ENCODE results near the gene CDH8.

Gene CDH8

GRCh38 chr16:62050793-62051192, 14.6 kb upstream of the CDH8 start:
- Histone ChIP-seq H3F3A (ENCODE audit: insufficient read depth) (no peaks in the 10 kb centered on the region), H3K27me3 (ENCODE audit: low read length) (no peaks in the 10 kb centered on the region), H3K36me3 (ENCODE audit: low read length) (no peaks in the 10 kb centered on the region), H3K4me2 (ENCODE audit: low read depth, low read length, poor library complexity, severe bottlenecking) (no peak overlapping the region), H3K4me3 (ENCODE audit: insufficient read depth, low read length, poor library complexity, severe bottlenecking) (no peak overlapping the region), H2AFZ (ENCODE audit: low read depth, low read length, severe bottlenecking) (no peak overlapping the region), H3K9me3 (ENCODE audit: insufficient read depth, low read length) (no peaks in the 10 kb centered on the region), H3K9ac (ENCODE audit: low read length) (no peak overlapping the region), H4K20me1 (ENCODE audit: low read depth, low read length) (no peaks in the 10 kb centered on the region), H3K27ac (ENCODE audit: low read depth, low read length) (no peak overlapping the region), H3K9me2 (replicated peaks; ENCODE audit: insufficient read depth, low read length) (no peaks in the 10 kb centered on the region), H3K79me2 (ENCODE audit: insufficient read depth, low read length) (no peaks in the 10 kb centered on the region)
- no peak for TF ChIP-seq CTCF (IDR thresholded peaks at IDR 0.05; ENCODE audit: insufficient read depth, low read length, poor library complexity, severe bottlenecking)
- no peak for TF ChIP-seq EZH2phosphoT487 (conservative IDR thresholded peaks at IDR 0.05; ENCODE audit: low read length)

- no peak for TF ChIP-seq CTCF (IDR thresholded peaks at IDR 0.05; ENCODE audit: insufficient read depth, low read length, poor library complexity, severe bottlenecking)
- TF ChIP-seq EZH2phosphoT487 (conservative IDR thresholded peaks at IDR 0.05; ENCODE audit: low read length), result no peak
- no peak overlapping the region for H3K9ac ChIP-seq (ENCODE audit: low read length)
- H4K20me1 ChIP-seq (ENCODE audit: low read depth, low read length), result no peaks in the 10 kb centered on the region
- no peaks in the 10 kb centered on the region for H3K9me2 ChIP-seq (replicated peaks; ENCODE audit: insufficient read depth, low read length)
- no peak overlapping the region for H3K4me2 ChIP-seq (ENCODE audit: low read depth, low read length, poor library complexity, severe bottlenecking)
- no peaks in the 10 kb centered on the region for H3K27me3 ChIP-seq (ENCODE audit: low read length)
- no peak overlapping the region for H3K27ac ChIP-seq (ENCODE audit: low read depth, low read length)
- no peaks in the 10 kb centered on the region for H3K9me3 ChIP-seq (ENCODE audit: insufficient read depth, low read length)
- no peak overlapping the region for H3K4me3 ChIP-seq (ENCODE audit: insufficient read depth, low read length, poor library complexity, severe bottlenecking)
- H3K79me2 ChIP-seq (ENCODE audit: insufficient read depth, low read length), result no peaks in the 10 kb centered on the region
- H2AFZ ChIP-seq (ENCODE audit: low read depth, low read length, severe bottlenecking), result no peak overlapping the region
- no peaks in the 10 kb centered on the region for H3F3A ChIP-seq (ENCODE audit: insufficient read depth)
- H3K36me3 ChIP-seq (ENCODE audit: low read length), result no peaks in the 10 kb centered on the region
Observed at GRCh38 chr16:62046801-62047200, 10.6 kb upstream of the CDH8 start.

GRCh38 chr16:62041401-62041800, 5.2 kb upstream of the CDH8 start:
- Histone ChIP-seq H4K20me1 (ENCODE audit: low read depth, low read length) (no peaks in the 10 kb centered on the region), H3F3A (ENCODE audit: insufficient read depth) (no peaks in the 10 kb centered on the region), H3K4me3 (ENCODE audit: insufficient read depth, low read length, poor library complexity, severe bottlenecking) (no peak overlapping the region), H3K9ac (ENCODE audit: low read length) (no peak overlapping the region), H3K79me2 (ENCODE audit: insufficient read depth, low read length) (no peaks in the 10 kb centered on the region), H3K4me2 (ENCODE audit: low read depth, low read length, poor library complexity, severe bottlenecking) (no peak overlapping the region), H3K27ac (ENCODE audit: low read depth, low read length) (no peak overlapping the region), H3K9me2 (replicated peaks; ENCODE audit: insufficient read depth, low read length) (no peaks in the 10 kb centered on the region), H3K9me3 (ENCODE audit: insufficient read depth, low read length) (no peaks in the 10 kb centered on the region), H3K27me3 (ENCODE audit: low read length) (no peaks in the 10 kb centered on the region), H2AFZ (ENCODE audit: low read depth, low read length, severe bottlenecking) (no peak overlapping the region), H3K36me3 (ENCODE audit: low read length) (no peaks in the 10 kb centered on the region)
- TF ChIP-seq EZH2phosphoT487 (conservative IDR thresholded peaks at IDR 0.05; ENCODE audit: low read length), result no peak
- no peak for TF ChIP-seq CTCF (IDR thresholded peaks at IDR 0.05; ENCODE audit: insufficient read depth, low read length, poor library complexity, severe bottlenecking)
